Omental fat pad (tissue), 4 donors: ENCODE data around the gene PMEPA1. TPM values are rescaled to one million over a fixed set of nuclear protein-coding genes. Genes with fewer than 3 reads are reported as not detected.

Experiments used
- ATAC-seq: fragments of 150-250 bp; one replicate; pipeline ENCODE4 v1.9.1; 2016; ENCODE audit warnings: mild to moderate bottlenecking, moderate library complexity; ENCODE audit not compliant: low FRiP score
- DNase-seq: peaks from one replicate; pipeline ENCODE4 v3.0.0-alpha.2; 2019; ENCODE audit warnings: low spot score
- total RNA-seq, 4 donors: library from RNA; depleted of rRNA; stranded (reverse); fragments of >200 nt; gene quantifications; one replicate each; pipeline ENCODE4 v1.1.0, GENCODE V29; 2016
- TF ChIP-seq, protein P1 (sequence below), 3 donors: fragments of 450-650 bp; IDR thresholded peaks; one replicate each; pipeline ENCODE4 v1.5.1; 2016 to 2017; ENCODE audit warnings: antibody characterized with exemption in 3 of 3, mild to moderate bottlenecking in 3 of 3, moderate library complexity in 2 of 3

The PMEPA1 gene
- total RNA-seq, 4 donors from 2014 or later = 10.4 to 42.7 (median 18.9) TPM

DNA sequence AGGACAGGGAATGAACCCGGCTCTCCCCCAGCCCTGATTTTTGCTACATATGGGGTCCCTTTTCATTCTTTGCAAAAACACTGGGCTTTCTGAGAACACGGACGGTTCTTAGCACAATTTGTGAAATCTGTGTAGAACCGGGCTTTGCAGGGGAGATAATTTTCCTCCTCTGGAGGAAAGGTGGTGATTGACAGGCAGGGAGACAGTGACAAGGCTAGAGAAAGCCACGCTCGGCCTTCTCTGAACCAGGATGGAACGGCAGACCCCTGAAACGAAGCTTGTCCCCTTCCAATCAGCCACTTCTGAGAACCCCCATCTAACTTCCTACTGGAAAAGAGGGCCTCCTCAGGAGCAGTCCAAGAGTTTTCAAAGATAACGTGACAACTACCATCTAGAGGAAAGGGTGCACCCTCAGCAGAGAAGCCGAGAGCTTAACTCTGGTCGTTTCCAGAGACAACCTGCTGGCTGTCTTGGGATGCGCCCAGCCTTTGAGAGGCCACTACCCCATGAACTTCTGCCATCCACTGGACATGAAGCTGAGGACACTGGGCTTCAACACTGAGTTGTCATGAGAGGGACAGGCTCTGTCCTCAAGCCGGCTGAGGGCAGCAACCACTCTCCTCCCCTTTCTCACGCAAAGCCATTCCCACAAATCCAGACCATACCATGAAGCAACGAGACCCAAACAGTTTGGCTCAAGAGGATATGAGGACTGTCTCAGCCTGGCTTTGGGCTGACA lies 60.8 kb downstream of the PMEPA1 start:
- DNase-seq (no peak), ATAC-seq (no peak)
- TF ChIP-seq, protein P1, sequence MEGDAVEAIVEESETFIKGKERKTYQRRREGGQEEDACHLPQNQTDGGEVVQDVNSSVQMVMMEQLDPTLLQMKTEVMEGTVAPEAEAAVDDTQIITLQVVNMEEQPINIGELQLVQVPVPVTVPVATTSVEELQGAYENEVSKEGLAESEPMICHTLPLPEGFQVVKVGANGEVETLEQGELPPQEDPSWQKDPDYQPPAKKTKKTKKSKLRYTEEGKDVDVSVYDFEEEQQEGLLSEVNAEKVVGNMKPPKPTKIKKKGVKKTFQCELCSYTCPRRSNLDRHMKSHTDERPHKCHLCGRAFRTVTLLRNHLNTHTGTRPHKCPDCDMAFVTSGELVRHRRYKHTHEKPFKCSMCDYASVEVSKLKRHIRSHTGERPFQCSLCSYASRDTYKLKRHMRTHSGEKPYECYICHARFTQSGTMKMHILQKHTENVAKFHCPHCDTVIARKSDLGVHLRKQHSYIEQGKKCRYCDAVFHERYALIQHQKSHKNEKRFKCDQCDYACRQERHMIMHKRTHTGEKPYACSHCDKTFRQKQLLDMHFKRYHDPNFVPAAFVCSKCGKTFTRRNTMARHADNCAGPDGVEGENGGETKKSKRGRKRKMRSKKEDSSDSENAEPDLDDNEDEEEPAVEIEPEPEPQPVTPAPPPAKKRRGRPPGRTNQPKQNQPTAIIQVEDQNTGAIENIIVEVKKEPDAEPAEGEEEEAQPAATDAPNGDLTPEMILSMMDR (IDR thresholded peaks at IDR 0.05) = no peak

DNA sequence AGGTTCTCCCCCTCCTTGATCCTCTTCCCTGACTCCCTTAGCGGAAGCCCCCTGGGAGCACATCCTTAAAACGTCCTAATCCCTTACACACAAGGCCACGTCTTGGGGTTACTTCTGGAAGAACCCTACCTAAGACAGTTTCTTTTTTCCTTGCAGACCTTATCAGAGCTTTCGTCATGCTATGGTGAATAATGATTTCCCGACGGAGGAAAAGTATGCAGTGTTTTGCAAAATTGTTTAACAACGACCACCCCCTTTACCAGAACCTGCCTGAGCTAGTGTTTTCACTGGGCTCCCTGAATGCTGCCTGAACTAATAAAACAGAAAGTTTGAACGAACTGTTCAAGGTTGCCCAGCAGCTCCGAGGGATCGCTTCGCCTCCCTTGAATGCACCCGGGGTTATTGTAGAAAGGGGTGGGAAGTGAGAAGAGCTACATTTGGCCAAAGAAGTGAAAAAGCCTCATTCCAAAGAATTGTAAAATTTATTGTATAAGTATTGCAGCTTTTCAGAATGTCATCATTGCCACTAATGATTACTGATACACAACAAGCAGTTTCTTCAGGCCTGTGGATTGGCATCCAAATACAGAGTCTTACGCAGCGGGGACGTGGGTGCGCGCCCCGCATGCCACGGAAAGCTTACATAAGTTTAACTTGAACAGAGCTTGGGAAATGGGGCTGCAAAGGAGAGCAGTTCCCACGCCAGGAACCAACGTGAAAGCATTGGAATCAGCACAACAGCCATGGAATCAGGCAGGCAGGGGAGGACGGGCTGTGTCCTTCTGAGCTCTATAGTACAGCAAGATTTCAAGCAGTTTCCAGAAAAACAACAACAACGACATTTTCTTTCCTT lies 61.7 kb downstream of the PMEPA1 start:
- DNase-seq (peak; percentile 18), ATAC-seq (no peak)
- TF ChIP-seq, protein P1 (IDR thresholded peaks at IDR 0.05) = no peak

DNA sequence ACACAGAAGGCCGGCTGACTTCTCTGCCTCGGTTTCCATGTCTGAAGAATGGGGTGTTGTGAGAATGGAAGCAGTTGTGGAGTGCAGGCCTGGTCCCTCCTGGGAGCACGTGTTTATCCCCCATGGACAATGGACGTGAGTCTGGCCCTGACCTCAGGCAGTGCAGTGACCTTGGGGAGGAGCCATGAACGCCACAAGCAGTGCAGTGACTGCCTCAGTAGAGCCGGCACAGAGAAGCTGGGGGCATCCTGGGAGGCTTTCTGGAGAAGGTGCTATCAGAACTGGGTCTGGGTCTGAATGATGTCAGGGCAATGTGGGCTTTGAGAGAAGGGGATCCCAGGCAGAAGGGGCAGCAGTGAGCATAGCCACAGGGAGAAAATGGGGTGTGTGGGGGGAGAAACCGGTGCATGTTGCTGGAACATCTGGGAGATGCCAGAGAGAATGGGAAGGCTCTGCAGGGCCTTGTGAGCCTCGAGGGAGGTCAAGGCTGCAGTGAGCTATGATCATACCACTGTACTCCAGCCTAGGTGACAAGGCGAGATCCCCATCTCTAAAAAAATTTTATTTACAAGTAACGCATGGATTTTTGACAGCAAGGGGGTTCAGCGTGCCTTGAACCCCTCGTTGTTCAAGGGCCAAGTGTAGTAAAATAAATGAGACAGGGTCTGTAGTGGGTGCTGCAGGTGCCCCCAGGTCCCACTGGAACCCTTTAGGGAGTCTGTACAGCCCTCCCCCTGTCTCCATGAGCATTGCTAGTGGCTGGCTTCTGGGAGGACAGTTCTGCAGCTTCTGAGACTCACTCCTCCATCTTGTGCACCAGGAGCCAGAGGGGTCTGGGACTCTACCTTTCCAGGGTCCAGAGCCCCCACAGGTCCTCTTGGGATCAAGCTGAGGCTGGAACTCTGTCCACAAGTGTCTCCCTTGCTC lies 62.5 kb downstream of the PMEPA1 start:
- DNase-seq (peak; percentile 13), ATAC-seq (no peak)
- TF ChIP-seq, protein P1 (IDR thresholded peaks at IDR 0.05) = no peak

DNA sequence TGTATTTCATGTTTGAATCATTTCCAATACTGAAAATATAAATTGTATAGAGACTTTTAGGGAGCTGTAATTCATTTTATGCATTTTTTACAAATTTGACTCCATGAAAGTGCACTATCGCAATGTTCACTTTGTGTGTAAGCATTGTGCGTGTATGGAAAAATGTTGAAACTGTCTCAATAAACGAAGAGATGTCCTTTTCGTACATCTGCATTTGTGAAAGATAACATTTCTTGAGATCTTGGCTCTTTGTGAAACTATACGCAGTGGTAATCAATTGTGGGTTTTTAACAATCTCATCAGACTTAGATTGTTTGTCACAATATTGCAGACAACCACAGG lies 70.9 kb downstream of the PMEPA1 start:
- TF ChIP-seq, protein P1 (IDR thresholded peaks at IDR 0.05) = no peak
- ATAC-seq (no peak), DNase-seq (no peak)

DNA sequence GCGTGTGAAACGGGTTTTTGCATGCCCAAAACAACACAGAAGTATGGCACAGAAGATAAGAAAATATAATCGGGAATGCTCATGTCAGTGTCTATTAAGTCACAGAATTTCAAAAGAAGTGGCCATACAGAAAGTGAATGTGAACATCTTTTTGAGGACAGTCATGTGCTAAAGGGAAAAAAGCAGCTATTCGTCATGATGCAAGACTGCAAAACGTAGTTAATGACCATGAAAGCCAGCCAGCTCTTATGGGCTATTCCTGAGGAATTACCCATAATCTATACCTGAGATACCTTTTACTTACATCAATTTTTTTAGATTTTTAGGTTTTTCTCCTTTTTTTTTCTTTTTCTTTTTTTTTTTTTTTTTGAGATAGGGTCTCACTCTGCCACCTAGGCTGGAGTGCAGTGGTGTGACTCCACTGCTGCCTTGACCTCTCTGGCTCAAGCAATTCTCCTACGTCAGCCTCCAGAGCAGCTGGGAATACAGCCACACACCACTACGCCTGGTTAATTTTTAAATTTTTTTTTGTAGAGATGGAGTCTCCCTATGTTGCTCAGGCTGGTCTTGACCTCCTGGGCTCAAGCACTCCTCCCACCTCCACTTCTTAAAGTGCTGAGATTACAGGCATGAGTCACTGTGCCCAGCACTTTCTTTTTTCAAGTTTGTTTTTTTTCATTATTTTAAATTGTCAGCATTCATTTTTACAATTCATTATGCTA lies 71.5 kb downstream of the PMEPA1 start:
- DNase-seq = peak; percentile 11
- no peak for ATAC-seq
- TF ChIP-seq, protein P1 (IDR thresholded peaks at IDR 0.05) = no peak

DNA sequence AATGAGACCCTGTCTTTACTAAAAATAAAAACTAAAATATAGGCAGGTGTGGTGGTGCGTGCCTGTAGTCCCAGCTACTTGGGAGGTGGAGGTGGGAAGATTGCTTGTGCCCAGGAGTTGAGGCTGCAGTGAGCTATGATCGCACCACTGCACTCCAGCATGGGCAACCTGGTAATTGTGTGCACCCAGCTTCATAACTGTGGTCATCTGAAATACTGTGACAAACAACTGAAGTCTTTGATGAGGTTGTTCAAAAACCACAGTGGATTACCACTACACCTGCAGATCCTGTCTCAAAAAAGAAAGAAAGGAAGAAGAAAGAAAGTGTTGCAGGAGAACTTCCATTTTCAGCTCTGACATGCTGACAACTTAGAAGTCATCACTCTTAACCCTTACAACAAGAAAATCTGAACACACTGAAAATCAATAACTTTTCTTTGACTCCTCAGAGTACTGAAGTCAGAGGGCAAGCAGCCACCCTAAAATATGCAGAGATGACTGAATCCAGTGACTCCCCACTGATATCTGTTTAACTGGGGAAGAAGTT lies 75.8 kb downstream of the PMEPA1 start:
- TF ChIP-seq, protein P1 (IDR thresholded peaks at IDR 0.05) = no peak
- ATAC-seq (no peak), DNase-seq (no peak)
